ENCODE results near the gene HES1.

HES1 gene

DNA sequence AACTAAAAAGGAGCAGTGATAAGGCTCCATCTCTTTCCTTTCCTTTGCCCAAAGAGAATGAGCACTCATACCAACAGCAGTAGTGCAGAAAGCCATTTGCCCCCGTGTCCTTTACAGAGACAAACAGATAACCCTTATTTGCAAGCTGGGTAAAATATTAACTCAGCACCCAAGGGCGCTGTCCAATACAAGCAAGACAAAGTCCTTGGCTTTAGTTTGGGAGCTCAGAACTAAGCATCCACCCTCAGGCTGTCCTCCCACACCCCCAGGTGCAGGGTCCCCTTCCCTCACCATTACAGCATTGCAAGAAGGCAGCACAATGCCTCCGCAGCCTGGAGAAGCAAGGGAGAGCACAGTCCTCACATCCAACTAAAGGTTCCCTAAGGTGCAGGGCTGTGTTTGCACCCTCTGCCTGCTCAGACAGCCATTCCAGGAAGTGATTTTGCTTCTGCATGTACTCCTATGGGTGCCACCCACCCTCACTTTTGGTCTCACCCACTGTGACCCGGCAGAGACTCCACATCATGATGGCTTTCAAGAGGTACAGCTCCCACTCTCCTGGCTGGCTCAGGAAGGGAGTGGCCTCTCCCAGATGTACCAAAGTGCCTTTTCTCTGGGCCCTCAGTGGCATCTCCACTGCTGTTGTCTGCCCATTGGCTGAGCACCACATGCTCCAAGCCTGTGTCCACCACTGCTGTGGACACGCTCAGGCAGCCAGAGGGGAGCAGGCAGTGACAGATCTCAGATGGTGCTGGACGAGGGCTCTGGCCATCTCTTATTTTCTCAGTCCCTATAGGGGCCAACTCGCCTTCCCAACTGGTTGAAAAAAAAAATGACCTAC is 34.1 kb upstream of the HES1 start:
- no peak overlapping the region for H3K27ac ChIP-seq (replicated peaks)
- H3K4me3 ChIP-seq (replicated peaks; ENCODE audit: insufficient read depth, low read length) = no peak overlapping the region
- TF ChIP-seq, protein P1, sequence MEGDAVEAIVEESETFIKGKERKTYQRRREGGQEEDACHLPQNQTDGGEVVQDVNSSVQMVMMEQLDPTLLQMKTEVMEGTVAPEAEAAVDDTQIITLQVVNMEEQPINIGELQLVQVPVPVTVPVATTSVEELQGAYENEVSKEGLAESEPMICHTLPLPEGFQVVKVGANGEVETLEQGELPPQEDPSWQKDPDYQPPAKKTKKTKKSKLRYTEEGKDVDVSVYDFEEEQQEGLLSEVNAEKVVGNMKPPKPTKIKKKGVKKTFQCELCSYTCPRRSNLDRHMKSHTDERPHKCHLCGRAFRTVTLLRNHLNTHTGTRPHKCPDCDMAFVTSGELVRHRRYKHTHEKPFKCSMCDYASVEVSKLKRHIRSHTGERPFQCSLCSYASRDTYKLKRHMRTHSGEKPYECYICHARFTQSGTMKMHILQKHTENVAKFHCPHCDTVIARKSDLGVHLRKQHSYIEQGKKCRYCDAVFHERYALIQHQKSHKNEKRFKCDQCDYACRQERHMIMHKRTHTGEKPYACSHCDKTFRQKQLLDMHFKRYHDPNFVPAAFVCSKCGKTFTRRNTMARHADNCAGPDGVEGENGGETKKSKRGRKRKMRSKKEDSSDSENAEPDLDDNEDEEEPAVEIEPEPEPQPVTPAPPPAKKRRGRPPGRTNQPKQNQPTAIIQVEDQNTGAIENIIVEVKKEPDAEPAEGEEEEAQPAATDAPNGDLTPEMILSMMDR (IDR thresholded peaks at IDR 0.05; ENCODE audit: insufficient read depth, low read length) = no peak
- TF ChIP-seq, protein P2, sequence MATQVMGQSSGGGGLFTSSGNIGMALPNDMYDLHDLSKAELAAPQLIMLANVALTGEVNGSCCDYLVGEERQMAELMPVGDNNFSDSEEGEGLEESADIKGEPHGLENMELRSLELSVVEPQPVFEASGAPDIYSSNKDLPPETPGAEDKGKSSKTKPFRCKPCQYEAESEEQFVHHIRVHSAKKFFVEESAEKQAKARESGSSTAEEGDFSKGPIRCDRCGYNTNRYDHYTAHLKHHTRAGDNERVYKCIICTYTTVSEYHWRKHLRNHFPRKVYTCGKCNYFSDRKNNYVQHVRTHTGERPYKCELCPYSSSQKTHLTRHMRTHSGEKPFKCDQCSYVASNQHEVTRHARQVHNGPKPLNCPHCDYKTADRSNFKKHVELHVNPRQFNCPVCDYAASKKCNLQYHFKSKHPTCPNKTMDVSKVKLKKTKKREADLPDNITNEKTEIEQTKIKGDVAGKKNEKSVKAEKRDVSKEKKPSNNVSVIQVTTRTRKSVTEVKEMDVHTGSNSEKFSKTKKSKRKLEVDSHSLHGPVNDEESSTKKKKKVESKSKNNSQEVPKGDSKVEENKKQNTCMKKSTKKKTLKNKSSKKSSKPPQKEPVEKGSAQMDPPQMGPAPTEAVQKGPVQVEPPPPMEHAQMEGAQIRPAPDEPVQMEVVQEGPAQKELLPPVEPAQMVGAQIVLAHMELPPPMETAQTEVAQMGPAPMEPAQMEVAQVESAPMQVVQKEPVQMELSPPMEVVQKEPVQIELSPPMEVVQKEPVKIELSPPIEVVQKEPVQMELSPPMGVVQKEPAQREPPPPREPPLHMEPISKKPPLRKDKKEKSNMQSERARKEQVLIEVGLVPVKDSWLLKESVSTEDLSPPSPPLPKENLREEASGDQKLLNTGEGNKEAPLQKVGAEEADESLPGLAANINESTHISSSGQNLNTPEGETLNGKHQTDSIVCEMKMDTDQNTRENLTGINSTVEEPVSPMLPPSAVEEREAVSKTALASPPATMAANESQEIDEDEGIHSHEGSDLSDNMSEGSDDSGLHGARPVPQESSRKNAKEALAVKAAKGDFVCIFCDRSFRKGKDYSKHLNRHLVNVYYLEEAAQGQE (IDR thresholded peaks at IDR 0.05; ENCODE audit: insufficient replicate concordance, low read depth) = no peak
- TF ChIP-seq SPI1 (IDR thresholded peaks at IDR 0.05; ENCODE audit: borderline replicate concordance, low read depth) (no peak), GABPA (IDR thresholded peaks at IDR 0.05; ENCODE audit: low read depth) (no peak), POLR2AphosphoS5 (IDR thresholded peaks at IDR 0.05; ENCODE audit: low read depth) (no peak)
- no peak for DNase-seq (ENCODE audit: low read depth in 1 of 2, low spot score in 1 of 2)
- H3K27me3 ChIP-seq (ENCODE audit: insufficient read depth, poor library complexity, severe bottlenecking) = no peaks in the 10 kb centered on the region

DNA sequence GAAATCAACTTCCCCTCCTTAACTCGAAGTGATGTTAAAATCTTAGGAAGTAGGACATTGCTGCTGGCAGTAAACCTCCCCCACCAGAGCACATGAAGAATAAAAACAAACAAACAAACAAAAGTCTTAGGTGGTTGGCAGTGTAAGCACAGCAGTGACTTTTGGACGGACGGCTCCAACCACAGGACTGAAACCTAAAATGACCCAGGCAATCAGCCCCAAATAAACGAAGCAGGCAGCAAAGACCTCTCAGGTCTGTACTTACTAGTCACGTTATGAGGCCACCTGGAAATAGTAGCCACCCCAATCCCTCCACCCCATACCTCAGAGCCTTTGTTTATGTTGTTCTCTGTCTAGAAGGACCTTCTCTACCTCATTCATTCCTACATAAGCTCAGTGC is 33.5 kb upstream of the HES1 start:
- DNase-seq (ENCODE audit: low read depth in 1 of 2, low spot score in 1 of 2) = no peak
- Histone ChIP-seq H3K27ac (replicated peaks) (no peak overlapping the region), H3K4me3 (replicated peaks; ENCODE audit: insufficient read depth, low read length) (no peak overlapping the region), H3K27me3 (ENCODE audit: insufficient read depth, poor library complexity, severe bottlenecking) (no peaks in the 10 kb centered on the region)
- TF ChIP-seq GABPA (IDR thresholded peaks at IDR 0.05; ENCODE audit: low read depth) (no peak), SPI1 (IDR thresholded peaks at IDR 0.05; ENCODE audit: borderline replicate concordance, low read depth) (no peak), POLR2AphosphoS5 (IDR thresholded peaks at IDR 0.05; ENCODE audit: low read depth) (no peak)
- TF ChIP-seq, protein P2 (IDR thresholded peaks at IDR 0.05; ENCODE audit: insufficient replicate concordance, low read depth) = no peak
- TF ChIP-seq, protein P1 (IDR thresholded peaks at IDR 0.05; ENCODE audit: insufficient read depth, low read length) = no peak

DNA sequence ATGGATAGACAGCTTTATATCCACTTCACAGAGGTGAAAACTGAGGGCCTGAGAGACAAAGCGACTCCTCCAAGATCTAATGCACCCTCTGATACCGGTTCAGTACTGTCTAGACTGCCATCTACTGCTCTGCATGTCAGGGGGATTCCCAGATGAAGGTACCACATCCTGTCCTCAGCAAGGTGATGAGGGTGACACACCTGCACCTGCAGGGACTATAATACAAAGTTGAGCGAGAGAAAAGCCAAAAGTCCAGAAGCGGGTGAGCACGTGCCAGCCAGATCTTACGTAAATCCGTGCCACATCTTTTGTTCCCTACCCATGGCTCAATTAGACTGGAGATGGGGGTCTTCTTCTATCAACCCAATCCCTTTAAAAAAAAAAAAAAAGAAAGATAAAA is 32.4 kb upstream of the HES1 start:
- Histone ChIP-seq H3K27ac (replicated peaks) (no peak overlapping the region), H3K27me3 (ENCODE audit: insufficient read depth, poor library complexity, severe bottlenecking) (no peaks in the 10 kb centered on the region), H3K4me3 (replicated peaks; ENCODE audit: insufficient read depth, low read length) (no peak overlapping the region)
- no peak for DNase-seq (ENCODE audit: low read depth in 1 of 2, low spot score in 1 of 2)
- no peak for TF ChIP-seq POLR2AphosphoS5 (IDR thresholded peaks at IDR 0.05; ENCODE audit: low read depth)
- TF ChIP-seq GABPA (IDR thresholded peaks at IDR 0.05; ENCODE audit: low read depth) = no peak
- TF ChIP-seq, protein P1 (IDR thresholded peaks at IDR 0.05; ENCODE audit: insufficient read depth, low read length) = no peak
- TF ChIP-seq, protein P2 (IDR thresholded peaks at IDR 0.05; ENCODE audit: insufficient replicate concordance, low read depth) = no peak
- TF ChIP-seq SPI1 (IDR thresholded peaks at IDR 0.05; ENCODE audit: borderline replicate concordance, low read depth) = no peak
